Measurements from ENCODE around the gene SUPT3H. TPM values are rescaled to one million over a fixed set of nuclear protein-coding genes. Genes with fewer than 3 reads are reported as not detected.

The SUPT3H gene
- total and polyA plus RNA-seq, 2 of the 8 experiments (the other 6 are each of a cell fraction or from before 2014, with no cell fraction given), result 18.8 to 23.0 TPM

- TF ChIP-seq ATF3 (IDR thresholded peaks at IDR 0.05; ENCODE audit: insufficient read depth, low read depth, low read length) (no peak), KDM1A (IDR thresholded peaks at IDR 0.05; ENCODE audit: borderline replicate concordance, low read length) (no peak), TAF1 (IDR thresholded peaks at IDR 0.05; ENCODE audit: low read depth, low read length) (no peak), KDM5A (IDR thresholded peaks at IDR 0.05; ENCODE audit: low read length) (no peak), RAD21 (IDR thresholded peaks at IDR 0.05 in 1 of 2, conservative IDR thresholded peaks at IDR 0.05 in 1 of 2; ENCODE audit: low read depth in 2 of 2, low read length in 2 of 2) (no peak)
Observed at GRCh38 chr6:44780161-44780560, 597.6 kb downstream of the SUPT3H start (continued).
